Left lung (tissue), 10 donors: Measurements from ENCODE around the gene FA2H. TPM values are rescaled to one million over a fixed set of nuclear protein-coding genes. Genes with fewer than 3 reads are reported as not detected.
A peak's percentile ranks its signal among the peaks of the same experiment; 100 is the strongest.

Experiments
- ATAC-seq: fragments of 200-7000 bp; cut with Tn5 transposase; one replicate; pipeline ENCODE4 v1.9.1; 2020; ENCODE audit warnings: moderate library complexity
- DNase-seq, 4 donors: peaks; one replicate each; pipeline ENCODE4 v3.0.0-alpha.2; 2013 to 2020
- H3K27ac ChIP-seq, 2 donors: fragments of 200-600 bp; sonication (generic) in 1 of 2; one replicate each; pipeline versions ENCODE4 v1.5.0 to v1.8.0; 2020 to 2021
- H3K27me3 ChIP-seq, 2 donors: fragments of 200-600 bp; sonication (generic) in 1 of 2; one replicate each; pipeline versions ENCODE4 v1.5.0 to v1.8.0; 2020 to 2021
- H3K36me3 ChIP-seq, 2 donors: fragments of 200-600 bp; sonication (generic) in 1 of 2; one replicate each; pipeline versions ENCODE4 v1.5.0 to v1.8.0; 2020 to 2021
- H3K4me1 ChIP-seq, 2 donors: fragments of 200-600 bp; one replicate each; pipeline ENCODE4 v1.8.0; 2021
- H3K4me3 ChIP-seq, 2 donors: fragments of 200-600 bp; sonication (generic) in 1 of 2; one replicate each; pipeline versions ENCODE4 v1.5.0 to v1.8.0; 2020 to 2021; ENCODE audit warnings: mild to moderate bottlenecking in 1 of 2
- H3K9me3 ChIP-seq, 2 donors: fragments of 200-600 bp; sonication (generic) in 1 of 2; one replicate each; pipeline versions ENCODE4 v1.5.0 to v1.8.0; 2020 to 2021
- intact Hi-C, 2 donors: fragments of 100-400 bp; cut with DNase I; formaldehyde crosslinking; loops; one replicate each; pipeline versions ENCODE4 v1.11.2 to v1.14.2; 2022
- polyA plus RNA-seq, 6 donors: library from polyadenylated mRNA; unstranded; fragments of 120-200 nt; gene quantifications; one replicate each; pipeline ENCODE4 v1.2.1, GENCODE V29; 2013; ENCODE audit not compliant: insufficient read length in 6 of 6
- total RNA-seq, 2 donors: library from RNA; stranded (reverse); fragmentation: NEBNext Ultra II Directional; extraction: Animal tissue kit (Norgen Biotek cat#: 25700); gene quantifications; one replicate each; pipeline ENCODE4 v1.2.1, GENCODE V29; 2021
- TF ChIP-seq, protein P1 (sequence below), 2 donors: fragments of 200-600 bp; sonication (generic) in 1 of 2; IDR thresholded peaks; one replicate each; pipeline versions ENCODE4 v1.5.0 to v1.8.0; 2021; ENCODE audit warnings: antibody characterized with exemption in 2 of 2
- donor health status: DM: no; HTN: yes; CAD: no.
- donor health status: DM: no; HTN: no; CAD: no.

The FA2H gene
- total and polyA plus RNA-seq, 8 donors, result 3.3 to 7.3 (median 5.6) TPM

DNA sequence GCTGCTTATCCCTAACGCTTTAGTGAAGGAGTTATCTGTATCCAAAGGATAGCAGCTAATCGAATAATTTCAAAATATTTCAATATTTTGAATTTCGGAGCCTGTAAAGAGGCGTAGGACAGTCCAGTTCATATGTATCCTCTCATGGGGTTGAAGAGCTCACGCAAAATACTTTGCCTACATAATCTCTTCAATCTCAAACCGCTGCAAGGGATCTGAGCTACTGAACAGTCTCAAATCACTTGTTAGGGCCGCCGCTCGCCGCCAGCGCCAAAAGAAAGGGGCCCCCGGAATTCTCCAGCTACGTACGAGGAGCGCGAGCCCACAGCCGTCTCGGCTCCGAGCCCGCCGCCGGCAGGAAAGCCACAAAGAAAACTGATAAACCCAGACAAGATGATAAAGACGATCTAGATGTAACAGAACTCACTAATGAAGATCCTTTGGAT, 107.3 kb downstream of the FA2H start:
- H3K27ac ChIP-seq, result peak overlapping the region in 1 of 2 donors; percentile 53
- ATAC-seq, result peak; percentile 32
- peak in 3 of 4 donors; percentile 25 to 84 (median 26) for DNase-seq
- H3K36me3 ChIP-seq, result peaks cover 0 to 37% of the 10 kb centered on the region in 2 donors
- peak overlapping the region; percentile 55 to 80 for H3K4me3 ChIP-seq
- TF ChIP-seq, protein P1, sequence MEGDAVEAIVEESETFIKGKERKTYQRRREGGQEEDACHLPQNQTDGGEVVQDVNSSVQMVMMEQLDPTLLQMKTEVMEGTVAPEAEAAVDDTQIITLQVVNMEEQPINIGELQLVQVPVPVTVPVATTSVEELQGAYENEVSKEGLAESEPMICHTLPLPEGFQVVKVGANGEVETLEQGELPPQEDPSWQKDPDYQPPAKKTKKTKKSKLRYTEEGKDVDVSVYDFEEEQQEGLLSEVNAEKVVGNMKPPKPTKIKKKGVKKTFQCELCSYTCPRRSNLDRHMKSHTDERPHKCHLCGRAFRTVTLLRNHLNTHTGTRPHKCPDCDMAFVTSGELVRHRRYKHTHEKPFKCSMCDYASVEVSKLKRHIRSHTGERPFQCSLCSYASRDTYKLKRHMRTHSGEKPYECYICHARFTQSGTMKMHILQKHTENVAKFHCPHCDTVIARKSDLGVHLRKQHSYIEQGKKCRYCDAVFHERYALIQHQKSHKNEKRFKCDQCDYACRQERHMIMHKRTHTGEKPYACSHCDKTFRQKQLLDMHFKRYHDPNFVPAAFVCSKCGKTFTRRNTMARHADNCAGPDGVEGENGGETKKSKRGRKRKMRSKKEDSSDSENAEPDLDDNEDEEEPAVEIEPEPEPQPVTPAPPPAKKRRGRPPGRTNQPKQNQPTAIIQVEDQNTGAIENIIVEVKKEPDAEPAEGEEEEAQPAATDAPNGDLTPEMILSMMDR (IDR thresholded peaks at IDR 0.05), result no peak
- intact Hi-C loops, result no loop called here
- peaks cover 0 to 10% of the 10 kb centered on the region in 2 donors for H3K4me1 ChIP-seq
- no peaks in the 10 kb centered on the region for H3K27me3 ChIP-seq
- no peaks in the 10 kb centered on the region for H3K9me3 ChIP-seq

DNA sequence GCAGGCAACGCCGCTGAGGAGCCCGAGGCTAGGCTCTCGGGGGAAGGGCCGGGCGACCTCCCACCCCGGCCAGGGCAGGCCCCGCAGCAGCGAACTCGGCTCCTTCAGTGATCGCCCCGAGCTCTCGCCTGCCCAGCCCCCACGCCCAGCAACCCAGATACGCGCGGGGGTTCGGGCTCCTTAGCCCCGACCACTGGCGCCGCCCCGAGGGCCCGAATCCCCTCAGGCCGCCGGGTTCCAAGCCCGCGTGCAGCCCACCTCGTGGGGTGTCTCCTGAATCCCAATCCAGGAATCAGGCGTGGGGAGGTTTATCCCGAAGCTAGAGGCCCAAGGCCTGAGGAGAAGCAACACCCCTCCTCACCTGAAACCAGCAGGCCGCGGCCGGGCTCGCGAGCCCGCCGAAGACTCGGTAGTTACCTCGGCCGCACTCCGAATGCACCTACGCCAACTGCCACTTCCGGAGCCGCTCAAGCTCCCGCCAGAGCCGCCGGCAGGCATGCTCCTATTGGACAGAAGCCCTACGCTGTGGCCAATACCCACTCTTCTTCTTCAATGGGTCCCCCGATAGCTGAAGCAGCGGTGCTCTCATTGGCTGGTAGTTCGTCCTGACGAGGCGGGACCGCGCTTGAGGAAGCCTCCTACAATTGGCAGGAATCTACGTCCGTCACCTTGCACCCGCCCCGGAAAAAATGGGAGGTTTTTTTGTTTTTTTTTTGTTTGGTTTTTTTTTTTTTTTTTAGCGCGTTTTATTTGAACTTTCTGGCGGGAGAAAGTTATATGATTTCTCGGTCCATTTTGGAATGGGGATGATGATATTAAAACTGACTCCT, 108.0 kb downstream of the FA2H start, which contains the start of gene RFWD3:
Gene RFWD3, minus strand, starts transcription at position 453 of the 830 bp plus-strand sequence. CDS start 5,428 bp downstream, outside the sequence.
- Histone ChIP-seq H3K4me1 (peaks cover 0 to 10% of the 10 kb centered on the region in 2 donors), H3K27me3 (no peaks in the 10 kb centered on the region), H3K27ac (peak within 1 kb of the TSS; percentile 53 to 80), H3K9me3 (no peaks in the 10 kb centered on the region), H3K36me3 (peaks cover 0 to 35% of the 10 kb centered on the region in 2 donors), H3K4me3 (peak within 1 kb of the TSS; percentile 80 to 99)
- peak; percentile 93 to 99 (median 98) for DNase-seq
- TF ChIP-seq, protein P1 (IDR thresholded peaks at IDR 0.05), result no peak
- intact Hi-C loops, result no loop called here
- ATAC-seq, result peak; percentile 100

DNA sequence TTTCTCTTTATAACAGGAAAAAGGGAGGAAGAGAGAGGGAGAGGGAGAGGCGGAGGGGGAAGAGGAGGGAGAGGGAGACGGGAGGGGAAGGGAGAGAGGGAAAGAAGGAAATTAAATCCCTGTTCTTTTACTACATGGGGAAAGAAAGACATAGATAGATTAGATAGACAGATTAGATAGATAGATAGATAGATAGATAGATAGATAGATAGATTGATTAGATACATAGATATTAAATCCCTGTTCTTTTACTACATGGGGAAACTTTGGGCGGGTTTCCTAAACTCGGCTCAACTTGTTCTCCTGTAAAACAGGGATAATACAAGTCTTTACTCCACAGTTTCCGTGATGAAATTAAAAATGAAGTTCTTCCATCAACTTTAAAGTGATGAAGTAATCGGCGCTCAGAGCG, 108.6 kb downstream of the FA2H start:
- Histone ChIP-seq H3K4me1 (peaks cover 0 to 10% of the 10 kb centered on the region in 2 donors), H3K36me3 (peaks cover 0 to 38% of the 10 kb centered on the region in 2 donors), H3K9me3 (no peaks in the 10 kb centered on the region), H3K27me3 (no peaks in the 10 kb centered on the region), H3K4me3 (peak overlapping the region; percentile 80 to 99), H3K27ac (peak overlapping the region; percentile 28 to 80)
- ATAC-seq (no peak), DNase-seq (no peak)
- TF ChIP-seq, protein P1 (IDR thresholded peaks at IDR 0.05), result no peak
- intact Hi-C loops, result no loop called here

Other genes starting within 250 kb of the FA2H start
- gene GLG1, start 167.7 kb downstream of the FA2H start, total RNA-seq, result 100 to 1,000 TPM; 116 to 132 TPM
- gene GLG1, start 167.7 kb downstream of the FA2H start, polyA plus RNA-seq, result 100 to 1,000 TPM; 131 to 147 (median 138) TPM
- gene RFWD3, start 107.9 kb downstream of the FA2H start, total RNA-seq, result 10 to 100 TPM; 20.7 to 26.8 TPM
- gene RFWD3, start 107.9 kb downstream of the FA2H start, polyA plus RNA-seq, result 10 to 100 TPM; 21.5 to 27.7 (median 24.2) TPM
- gene MLKL, start 74.0 kb downstream of the FA2H start, total RNA-seq, result 10 to 100 TPM; 17.9 to 40.5 TPM
- 1 to 10 TPM; 5.2 to 7.7 (median 6.3) TPM for gene MLKL, start 74.0 kb downstream of the FA2H start, polyA plus RNA-seq
- 10 to 100 TPM; 46.9 to 47.1 TPM for gene WDR59, start 210.3 kb upstream of the FA2H start, total RNA-seq
- gene WDR59, start 210.3 kb upstream of the FA2H start, polyA plus RNA-seq, result 100 to 1,000 TPM in 3 of 6 donors, 10 to 100 TPM in 3; 82.2 to 113 (median 101) TPM
- gene ZNRF1, start 224.2 kb upstream of the FA2H start, total RNA-seq, result 10 to 100 TPM; 24.3 to 25.8 TPM
- 10 to 100 TPM; 43.1 to 60.8 (median 48.5) TPM for gene ZNRF1, start 224.2 kb upstream of the FA2H start, polyA plus RNA-seq